ENCODE results near the gene MS4A8. TPM values are rescaled to one million over a fixed set of nuclear protein-coding genes. Genes with fewer than 3 reads are reported as not detected.

The MS4A8 gene
- not detected in 2 replicates for total RNA-seq (2016; rRNA removed; fragmentation: Illumina TruSeq; extraction: Trizol)
- total RNA-seq (2016; cell fraction: cytosol; rRNA removed; fragmentation: Illumina TruSeq; extraction: Trizol; ENCODE audit: low read depth), result not detected in 2 replicates
- not detected in 2 replicates for total RNA-seq (2016; cell fraction: insoluble cytoplasmic fraction; rRNA removed; fragmentation: Illumina TruSeq; extraction: Trizol)
- not detected in 2 replicates for total RNA-seq (2016; cell fraction: membrane; rRNA removed; fragmentation: Illumina TruSeq; extraction: Trizol)
- total RNA-seq (2016; cell fraction: nucleus; rRNA removed; fragmentation: Illumina TruSeq; extraction: Trizol), result not detected in 2 replicates
- polyA plus RNA-seq (2011; rRNA removed), result not detected in 2 replicates
- polyA plus RNA-seq (2011; cell fraction: cytosol; rRNA removed), result not detected in 2 replicates
- not detected in 2 replicates for polyA plus RNA-seq (2011; cell fraction: nucleus; rRNA removed)
- polyA plus RNA-seq (2012), result not detected in 2 replicates
- not detected in 2 replicates for polyA plus RNA-seq (2016; cell fraction: cytosol; fragmentation: Illumina TruSeq; extraction: Trizol; ENCODE audit: low read depth)
- not detected in 2 replicates for polyA plus RNA-seq (2016; cell fraction: insoluble cytoplasmic fraction; fragmentation: Illumina TruSeq; extraction: Trizol; ENCODE audit: low read depth)
- not detected in 2 replicates for polyA plus RNA-seq (2016; cell fraction: membrane; fragmentation: Illumina TruSeq; extraction: Trizol; ENCODE audit: low read depth)
- not detected in 2 replicates for polyA plus RNA-seq (2016; cell fraction: nucleus; fragmentation: Illumina TruSeq; extraction: Trizol; ENCODE audit: insufficient read depth, low read depth)
- polyA minus RNA-seq (2011; rRNA and poly(A)+ RNA removed; ENCODE audit: low replicate concordance), result not detected in 2 replicates
- polyA minus RNA-seq (2011; cell fraction: cytosol; rRNA and poly(A)+ RNA removed), result not detected in 2 replicates
- not detected in 2 replicates for polyA minus RNA-seq (2011; cell fraction: nucleus; rRNA and poly(A)+ RNA removed)
- Bru-seq, nascent RNA, result not detected
- not detected for BruChase-seq, experiment 1, labeled RNA remaining after a 6-hour chase
- not detected for BruChase-seq, experiment 2, labeled RNA remaining after a 2-hour chase
- long read RNA-seq, experiment 1, result 0 reads
- long read RNA-seq, experiment 2, result 0 reads

GRCh38 chr11:60699284-60699691 lies at the start of gene MS4A8:
Gene MS4A8, plus strand, starts transcription at chr11:60699612. Its CDS starts 1,249 bp downstream, at chr11:60700861.
- intact Hi-C loops (cut with micrococcal nuclease; ENCODE audit: unreplicated experiment), result no loop called here
- TF ChIP-seq MLXIP (CRISPR knock-in tag; IDR thresholded peaks at IDR 0.05; ENCODE audit: borderline replicate concordance), result no peak
- no peak for TF ChIP-seq SMAD9 (CRISPR knock-in tag; IDR thresholded peaks at IDR 0.05)
- no peak for TF ChIP-seq ZNF678 (CRISPR knock-in tag; IDR thresholded peaks at IDR 0.05)
- TF ChIP-seq GTF2F1 (IDR thresholded peaks at IDR 0.05; ENCODE audit: low read length), result no peak
- TF ChIP-seq RNF2 (conservative IDR thresholded peaks at IDR 0.05; ENCODE audit: low read depth), result no peak
- in situ Hi-C loops (cut with HindIII; ENCODE audit: extremely low pct_ligation_motif_present, low pct_unique_long_range_greater_than_20kb), result no loop called here
- H3K9me3 ChIP-seq (ENCODE audit: low read length), result no peaks in the 10 kb centered on the region
- ATAC-seq (no peak), FAIRE-seq (no peak), DNase-seq (ENCODE audit: low spot score) (no peak)
- H3K9ac ChIP-seq (ENCODE audit: insufficient read depth, low read depth, low read length), result no peak within 1 kb of the TSS
- no peak within 1 kb of the TSS for H3K4me2 ChIP-seq (ENCODE audit: low read depth, low read length)
- no peak within 1 kb of the TSS for H2AFZ ChIP-seq (ENCODE audit: low read length)
- no peaks in the 10 kb centered on the region for H3K4me1 ChIP-seq (ENCODE audit: insufficient read depth, low read length)
- CTCF ChIA-PET (ENCODE audit: low intra/inter-chr PET ratio, low total read pairs), result no interaction called here
- WGBS (ENCODE audit: low lambda C conversion rate), result 2% methylated on average over 2 of the region's 2 CpGs
- no peaks in the 10 kb centered on the region for H3K36me3 ChIP-seq (replicated peaks in 1 of 2; ENCODE audit: control insufficient read depth in 1 of 2, insufficient read depth in 2 of 2, low read length in 2 of 2)
- no peaks in the 10 kb centered on the region for H3K27me3 ChIP-seq (ENCODE audit: control insufficient read depth in 1 of 2, insufficient read depth in 2 of 2, low read length in 2 of 2)
- POLR2A ChIA-PET, result no interaction called here
- no TSS peak for BruUV-seq (replicated peaks)
- no peak within 1 kb of the TSS for H3K27ac ChIP-seq (ENCODE audit: extremely low read length, insufficient read depth, low read length)
- no peaks in the 10 kb centered on the region for H4K20me1 ChIP-seq (ENCODE audit: insufficient read depth, low read length)
- no peak within 1 kb of the TSS for H3K4me3 ChIP-seq (replicated peaks in 1 of 3; ENCODE audit: insufficient read depth in 1 of 3, low read depth in 2 of 3, low read length in 3 of 3)
- no peaks in the 10 kb centered on the region for H3K79me2 ChIP-seq (ENCODE audit: insufficient read depth, low read length)
